MM.1S (cell line): ENCODE measurements around the gene TBC1D16.

Source experiments
- DNase-seq: peaks from one replicate; pipeline ENCODE4 v3.0.0-alpha.2; 2015
- H2AFZ ChIP-seq: fragments of 300-600 bp; sonication (generic); 2 replicates; pipeline ENCODE4 v1.6.0; 2016; ENCODE audit warnings: antibody characterized with exemption, low read length
- H3F3A ChIP-seq: fragments of 300-600 bp; sonication (generic); 2 replicates; pipeline ENCODE4 v1.6.1; 2016; ENCODE audit warnings: mild to moderate bottlenecking, antibody characterized with exemption, low read length, moderate library complexity, mixed read lengths; ENCODE audit not compliant: insufficient read depth
- H3K27ac ChIP-seq: fragments of 300-600 bp; sonication (generic); 2 replicates; pipeline ENCODE4 v1.5.1; 2016; ENCODE audit warnings: mild to moderate bottlenecking, low read length
- H3K27me3 ChIP-seq: fragments of 300-600 bp; sonication (generic); replicated peaks from 2 replicates; pipeline ENCODE4 v1.6.0; 2016; ENCODE audit warnings: low read length; ENCODE audit not compliant: insufficient read depth
- H3K36me3 ChIP-seq: fragments of 300-600 bp; sonication (generic); replicated peaks from 2 replicates; pipeline ENCODE4 v1.6.1; 2016; ENCODE audit warnings: mild to moderate bottlenecking, low read length, mixed read lengths; ENCODE audit not compliant: insufficient read depth
- H3K4me1 ChIP-seq: fragments of 300-600 bp; sonication (generic); 2 replicates; pipeline ENCODE4 v1.6.1; 2016; ENCODE audit warnings: low read length, mixed read lengths
- H3K4me2 ChIP-seq: fragments of 300-600 bp; sonication (generic); 2 replicates; pipeline ENCODE4 v1.6.0; 2016; ENCODE audit warnings: low read depth, low read length
- H3K4me3 ChIP-seq: fragments of 300-600 bp; sonication (generic); 2 replicates; pipeline ENCODE4 v1.5.1; 2016; ENCODE audit warnings: low read length, mixed read lengths
- H3K79me2 ChIP-seq: fragments of 300-600 bp; sonication (generic); 2 replicates; pipeline ENCODE4 v1.6.1; 2016; ENCODE audit warnings: mixed run types, low read length, mixed read lengths
- H3K9ac ChIP-seq: fragments of 300-600 bp; sonication (generic); 2 replicates; pipeline ENCODE4 v1.6.1; 2016; ENCODE audit warnings: low read length, mixed read lengths
- H3K9me2 ChIP-seq: fragments of 300-600 bp; sonication (generic); replicated peaks from 2 replicates; pipeline ENCODE4 v1.6.1; 2016; ENCODE audit warnings: mild to moderate bottlenecking, low read length, mixed read lengths; ENCODE audit not compliant: insufficient read depth
- H3K9me3 ChIP-seq: fragments of 300-600 bp; sonication (generic); replicated peaks from 2 replicates; pipeline ENCODE4 v1.6.1; 2016; ENCODE audit warnings: mild to moderate bottlenecking, low read length, mixed read lengths; ENCODE audit not compliant: insufficient read depth
- H4K20me1 ChIP-seq: fragments of 300-600 bp; sonication (generic); 2 replicates; pipeline ENCODE4 v1.6.1; 2016; ENCODE audit warnings: mild to moderate bottlenecking, low read length, moderate library complexity, mixed read lengths; ENCODE audit not compliant: insufficient read depth
- EZH2 ChIP-seq: fragments of 300-600 bp; sonication (generic); optimal IDR thresholded peaks from 2 replicates; pipeline ENCODE3; 2017; ENCODE audit warnings: low read depth, mild to moderate bottlenecking, antibody characterized with exemption, low read length, mixed read lengths
- EZH2phosphoT487 ChIP-seq: fragments of 300-600 bp; sonication (generic); IDR thresholded peaks from 2 replicates; pipeline ENCODE4 v1.6.1; 2018; ENCODE audit warnings: antibody characterized with exemption, low read length
- TF ChIP-seq, protein P1 (sequence below): fragments of 300-600 bp; sonication (generic); IDR thresholded peaks from 2 replicates; pipeline ENCODE4 v1.5.1; 2016; ENCODE audit warnings: antibody characterized with exemption, low read length, mixed read lengths

TBC1D16 gene

DNA sequence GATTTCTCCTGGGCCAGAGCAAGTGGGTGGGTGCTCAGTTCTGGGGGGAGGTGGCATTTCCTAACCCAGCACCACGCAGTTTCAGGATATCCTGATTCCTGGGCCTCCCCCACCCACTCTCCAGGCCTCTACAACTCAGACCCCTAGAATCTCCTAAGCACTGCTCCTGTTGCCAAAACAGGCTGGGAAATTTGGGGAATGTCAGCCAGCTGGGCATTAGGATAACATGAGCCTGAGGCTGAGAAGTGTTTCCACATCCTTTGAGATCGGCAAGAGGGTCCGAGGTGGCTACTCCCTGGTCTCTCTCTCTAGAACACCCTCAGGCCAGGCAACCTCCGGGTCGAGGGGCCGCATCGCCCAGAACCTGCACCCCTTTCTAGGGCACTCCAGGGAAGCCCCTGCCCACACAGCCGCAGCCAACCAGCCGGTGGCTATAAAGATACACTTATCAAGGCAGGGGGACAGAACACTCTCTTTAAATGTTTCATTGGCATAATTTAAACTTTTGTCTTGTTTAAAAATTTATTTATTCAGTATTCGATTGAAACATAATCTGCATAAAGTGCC, 23.6 kb downstream of the TBC1D16 start:
- no peak for DNase-seq
- Histone ChIP-seq H2AFZ (no peak overlapping the region), H3K9me3 (no peaks in the 10 kb centered on the region), H3K4me2 (no peak overlapping the region), H3K4me1 (no peaks in the 10 kb centered on the region), H3K36me3 (no peaks in the 10 kb centered on the region), H4K20me1 (no peaks in the 10 kb centered on the region), H3K4me3 (no peak overlapping the region), H3K9ac (no peak overlapping the region), H3K27ac (no peak overlapping the region), H3K9me2 (no peaks in the 10 kb centered on the region), H3F3A (no peaks in the 10 kb centered on the region), H3K27me3 (peaks cover 94% of the 10 kb centered on the region), H3K79me2 (no peaks in the 10 kb centered on the region)
- TF ChIP-seq, protein P1, sequence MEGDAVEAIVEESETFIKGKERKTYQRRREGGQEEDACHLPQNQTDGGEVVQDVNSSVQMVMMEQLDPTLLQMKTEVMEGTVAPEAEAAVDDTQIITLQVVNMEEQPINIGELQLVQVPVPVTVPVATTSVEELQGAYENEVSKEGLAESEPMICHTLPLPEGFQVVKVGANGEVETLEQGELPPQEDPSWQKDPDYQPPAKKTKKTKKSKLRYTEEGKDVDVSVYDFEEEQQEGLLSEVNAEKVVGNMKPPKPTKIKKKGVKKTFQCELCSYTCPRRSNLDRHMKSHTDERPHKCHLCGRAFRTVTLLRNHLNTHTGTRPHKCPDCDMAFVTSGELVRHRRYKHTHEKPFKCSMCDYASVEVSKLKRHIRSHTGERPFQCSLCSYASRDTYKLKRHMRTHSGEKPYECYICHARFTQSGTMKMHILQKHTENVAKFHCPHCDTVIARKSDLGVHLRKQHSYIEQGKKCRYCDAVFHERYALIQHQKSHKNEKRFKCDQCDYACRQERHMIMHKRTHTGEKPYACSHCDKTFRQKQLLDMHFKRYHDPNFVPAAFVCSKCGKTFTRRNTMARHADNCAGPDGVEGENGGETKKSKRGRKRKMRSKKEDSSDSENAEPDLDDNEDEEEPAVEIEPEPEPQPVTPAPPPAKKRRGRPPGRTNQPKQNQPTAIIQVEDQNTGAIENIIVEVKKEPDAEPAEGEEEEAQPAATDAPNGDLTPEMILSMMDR: no peak
- no peak for TF ChIP-seq EZH2
- no peak for TF ChIP-seq EZH2phosphoT487

DNA sequence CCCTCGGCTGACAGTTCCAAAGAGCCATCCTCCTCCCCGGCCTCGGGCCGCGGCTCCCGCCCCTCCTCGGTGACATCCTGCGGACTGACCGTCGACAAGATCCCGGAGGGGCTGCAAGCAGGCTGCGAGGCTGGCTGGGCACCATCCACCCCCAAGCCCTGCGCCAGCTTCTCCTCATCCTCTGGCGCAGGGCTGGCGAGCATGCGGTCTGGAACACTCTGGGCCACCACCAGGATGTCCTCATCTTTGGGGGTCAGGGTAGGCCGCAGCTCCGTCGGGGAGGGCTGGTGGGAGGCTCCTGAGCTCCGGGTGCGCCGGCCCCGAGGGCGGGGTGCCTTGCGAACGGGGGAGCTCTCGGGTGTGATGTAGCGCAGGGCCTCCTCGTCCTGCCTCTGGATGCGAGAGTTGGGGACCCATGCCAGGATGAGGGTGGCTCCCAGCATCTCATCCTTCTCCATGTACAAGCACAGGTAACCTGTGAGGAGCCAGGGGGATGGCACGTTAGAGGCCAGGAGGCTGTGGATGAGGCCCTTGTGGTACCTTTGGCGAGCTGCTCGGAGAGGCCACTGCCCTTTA, 25.3 kb downstream of the TBC1D16 start:
- Histone ChIP-seq H3K27ac (no peak overlapping the region), H3K36me3 (no peaks in the 10 kb centered on the region), H3K9me3 (no peaks in the 10 kb centered on the region), H3K9me2 (no peaks in the 10 kb centered on the region), H3F3A (no peaks in the 10 kb centered on the region), H3K4me1 (no peaks in the 10 kb centered on the region), H3K4me3 (no peak overlapping the region), H3K4me2 (no peak overlapping the region), H2AFZ (no peak overlapping the region), H3K27me3 (peaks cover 95% of the 10 kb centered on the region), H3K79me2 (no peaks in the 10 kb centered on the region), H3K9ac (no peak overlapping the region), H4K20me1 (no peaks in the 10 kb centered on the region)
- TF ChIP-seq EZH2phosphoT487 (no peak), EZH2 (no peak)
- TF ChIP-seq, protein P1: no peak
- no peak for DNase-seq

DNA sequence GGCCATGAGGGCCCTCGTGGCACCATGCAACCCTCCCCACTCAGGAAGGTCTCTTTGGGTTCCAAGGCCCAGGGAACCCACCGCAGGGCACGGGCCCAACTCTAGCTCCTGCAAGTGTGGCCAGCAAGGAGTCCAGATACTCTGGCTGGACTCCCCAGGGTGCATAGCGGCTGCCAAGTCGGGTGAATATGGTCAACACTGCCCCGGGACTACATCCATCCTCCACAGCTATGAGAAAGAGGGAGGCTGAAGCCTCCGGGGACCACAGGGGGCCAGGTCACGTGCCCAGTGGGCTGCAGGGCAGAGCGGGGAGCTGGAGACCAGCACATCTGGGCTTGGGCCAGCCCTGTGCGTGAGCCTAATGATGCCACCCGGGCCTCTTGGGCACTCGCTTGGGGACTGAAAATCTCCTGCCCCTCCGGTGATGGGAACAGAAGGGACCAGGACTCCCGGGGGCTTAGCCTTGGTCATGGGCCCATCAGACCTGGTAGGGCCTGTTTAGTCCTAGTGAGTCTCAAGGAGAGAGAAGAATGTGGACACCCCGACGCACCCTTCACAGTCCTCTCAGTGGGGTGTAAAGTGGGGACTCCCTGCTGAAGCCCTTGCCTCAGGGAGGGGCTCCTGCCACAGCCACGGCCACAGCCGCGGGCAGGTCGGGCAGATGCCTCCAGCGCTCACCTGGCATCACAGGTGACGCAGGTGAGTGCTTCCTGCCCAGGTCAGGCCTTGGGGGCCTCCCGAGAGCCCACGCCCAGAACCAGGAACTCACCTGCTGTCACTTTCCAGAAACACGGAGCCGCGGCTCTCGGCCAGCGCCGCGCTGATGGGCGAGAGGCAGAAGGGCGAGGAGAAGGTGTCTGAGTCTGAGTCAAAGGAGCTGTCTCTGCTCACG, 26.0 kb downstream of the TBC1D16 start:
- Histone ChIP-seq H3K27ac (no peak overlapping the region), H3K27me3 (peaks cover 95% of the 10 kb centered on the region), H3K4me1 (no peaks in the 10 kb centered on the region), H3K79me2 (no peaks in the 10 kb centered on the region), H3K4me3 (no peak overlapping the region), H2AFZ (no peak overlapping the region), H3K36me3 (no peaks in the 10 kb centered on the region), H3K9ac (no peak overlapping the region), H3F3A (no peaks in the 10 kb centered on the region), H4K20me1 (no peaks in the 10 kb centered on the region), H3K4me2 (no peak overlapping the region), H3K9me3 (no peaks in the 10 kb centered on the region), H3K9me2 (no peaks in the 10 kb centered on the region)
- TF ChIP-seq, protein P1: no peak
- TF ChIP-seq EZH2 (no peak), EZH2phosphoT487 (no peak)
- no peak for DNase-seq
